GM18907 (cell line): Measurements from ENCODE around the gene ZNF385A.
"Not testable (repeated sequence)": the region's sequence is repeated elsewhere in the genome, so short reads cannot be mapped to it uniquely, and the experiment has no call there.

Source experiments
- ATAC-seq: cut with Tn5 transposase; IDR thresholded peaks from one replicate; pipeline ENCODE4 v1.9.1; 2021; ENCODE audit warnings: mild to moderate bottlenecking, moderate library complexity; ENCODE audit not compliant: unreplicated experiment

Gene ZNF385A

DNA sequence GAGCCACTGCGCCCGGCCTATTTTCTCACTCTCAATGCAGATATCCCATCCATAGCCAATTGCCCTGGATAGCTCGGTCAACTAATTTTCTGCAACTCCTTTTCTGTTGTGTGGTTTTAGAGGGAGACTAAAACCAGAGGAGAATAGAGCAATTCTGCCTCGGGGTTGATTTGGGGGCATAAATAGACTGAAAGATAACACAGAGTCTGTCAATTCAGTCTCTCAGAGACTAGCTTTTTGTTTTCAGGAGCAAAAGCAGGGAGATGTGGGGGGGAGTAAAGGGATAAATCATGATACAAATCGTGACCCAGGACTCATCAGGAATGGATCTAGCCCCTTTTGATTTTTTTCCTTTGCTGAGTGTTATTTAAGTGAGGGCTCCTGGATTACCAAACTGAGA is 53.1 kb downstream of the ZNF385A start:
- ATAC-seq = no peak

DNA sequence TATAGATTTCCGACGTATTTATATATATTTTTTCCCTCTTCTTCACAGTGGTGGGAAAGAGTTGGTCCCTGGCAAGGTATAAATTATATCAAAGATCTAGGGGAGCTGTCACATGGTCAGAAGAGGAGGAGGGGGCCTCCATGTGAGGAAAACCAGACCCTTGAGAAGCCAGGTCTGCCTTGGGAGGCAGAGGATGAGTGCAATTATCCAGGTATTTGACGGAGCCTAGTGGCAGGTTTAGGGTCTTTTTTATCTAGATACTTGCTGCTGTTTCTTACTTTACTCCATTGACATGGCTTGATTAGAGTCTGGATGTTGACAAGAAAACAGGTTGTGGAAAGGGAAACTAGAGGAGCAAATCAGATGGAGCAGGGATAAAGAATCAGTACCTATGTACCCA is 54.1 kb downstream of the ZNF385A start:
- no peak for ATAC-seq

DNA sequence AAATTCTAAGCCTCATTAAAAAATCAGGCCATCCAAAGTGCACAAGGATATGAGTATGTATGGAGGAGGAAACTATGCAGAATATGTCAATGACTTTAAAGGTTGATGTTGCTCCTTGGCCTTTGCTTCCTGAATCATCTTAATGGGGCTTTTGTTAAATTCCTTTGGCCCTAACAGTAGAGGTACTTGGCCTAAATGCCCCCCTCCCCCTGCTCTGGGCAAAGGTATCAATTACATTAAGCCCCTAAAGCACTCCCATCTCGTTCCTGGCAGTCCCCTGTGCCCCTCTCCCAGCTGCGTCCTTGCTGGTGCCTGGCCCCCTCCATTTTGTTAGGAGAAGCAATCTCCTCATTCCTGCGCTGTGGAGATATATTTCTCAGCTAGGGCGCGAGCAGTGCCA is 54.8 kb downstream of the ZNF385A start:
- no peak for ATAC-seq

DNA sequence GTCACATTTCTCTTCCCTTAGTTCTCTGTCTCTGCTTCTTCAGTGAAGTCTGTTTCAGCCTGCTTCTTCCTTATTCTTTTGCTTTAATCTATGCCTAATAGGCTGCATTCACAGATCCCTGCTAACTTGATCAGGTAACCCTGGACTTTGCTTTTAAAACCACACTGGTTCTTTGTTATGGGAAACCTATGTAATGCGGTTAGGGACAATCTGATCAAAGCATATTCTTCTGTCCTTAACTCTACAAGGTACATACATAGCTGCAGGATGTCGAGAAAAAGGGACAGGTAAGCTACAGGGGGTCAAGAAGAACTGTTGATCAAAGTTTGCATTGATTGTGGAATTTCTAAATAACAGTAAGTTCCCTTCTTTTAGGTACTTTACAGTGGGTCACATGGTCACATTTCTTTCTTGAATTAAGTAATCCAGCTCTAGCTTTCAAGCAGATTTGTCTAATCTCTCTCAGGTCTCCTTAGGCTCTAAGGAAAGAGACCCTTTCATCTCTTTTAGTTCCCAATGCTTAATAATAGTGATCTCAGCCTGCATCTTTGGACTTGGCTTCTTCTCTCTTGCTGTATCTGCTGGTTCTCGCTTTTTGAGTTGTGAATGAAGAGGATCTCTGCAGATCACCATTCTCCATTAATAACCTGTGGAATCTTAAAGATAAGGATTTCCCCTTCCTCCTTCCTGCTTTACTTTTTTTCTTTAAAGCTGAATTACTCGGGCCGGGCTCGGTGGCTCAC is 55.8 kb downstream of the ZNF385A start:
- ATAC-seq = no peak

DNA sequence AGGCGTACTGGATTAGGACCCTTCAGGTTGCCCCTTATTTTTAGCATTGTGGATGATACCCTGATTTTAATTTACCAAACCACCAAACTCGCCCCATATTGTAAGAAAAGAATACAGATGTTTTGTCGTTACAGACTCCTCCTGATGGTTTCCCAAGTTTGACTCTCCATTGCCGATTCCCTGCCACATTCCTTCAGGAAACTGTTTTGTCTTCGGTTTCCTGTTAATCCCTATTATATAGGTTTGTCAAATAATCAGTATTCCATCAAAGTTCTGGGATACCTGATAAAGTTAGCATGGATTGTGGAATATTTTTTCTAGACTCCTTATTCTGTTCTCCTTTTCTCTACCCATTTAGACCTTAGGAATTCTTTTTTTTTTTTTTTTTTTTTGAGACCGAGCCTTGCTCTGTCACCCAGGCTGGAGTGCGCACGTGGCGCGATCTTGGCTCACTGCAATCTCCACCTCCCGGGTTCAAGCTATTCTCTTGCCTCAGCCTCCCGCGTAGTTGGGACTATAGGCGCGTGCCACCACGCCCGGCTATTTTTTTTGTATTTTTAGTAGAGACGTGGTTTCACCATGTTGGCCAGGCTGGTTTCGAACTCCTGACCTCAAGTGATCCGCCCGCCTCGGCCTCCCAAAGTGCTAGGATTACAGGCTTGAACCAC is 59.0 kb downstream of the ZNF385A start:
- ATAC-seq = not testable (repeated sequence)

DNA sequence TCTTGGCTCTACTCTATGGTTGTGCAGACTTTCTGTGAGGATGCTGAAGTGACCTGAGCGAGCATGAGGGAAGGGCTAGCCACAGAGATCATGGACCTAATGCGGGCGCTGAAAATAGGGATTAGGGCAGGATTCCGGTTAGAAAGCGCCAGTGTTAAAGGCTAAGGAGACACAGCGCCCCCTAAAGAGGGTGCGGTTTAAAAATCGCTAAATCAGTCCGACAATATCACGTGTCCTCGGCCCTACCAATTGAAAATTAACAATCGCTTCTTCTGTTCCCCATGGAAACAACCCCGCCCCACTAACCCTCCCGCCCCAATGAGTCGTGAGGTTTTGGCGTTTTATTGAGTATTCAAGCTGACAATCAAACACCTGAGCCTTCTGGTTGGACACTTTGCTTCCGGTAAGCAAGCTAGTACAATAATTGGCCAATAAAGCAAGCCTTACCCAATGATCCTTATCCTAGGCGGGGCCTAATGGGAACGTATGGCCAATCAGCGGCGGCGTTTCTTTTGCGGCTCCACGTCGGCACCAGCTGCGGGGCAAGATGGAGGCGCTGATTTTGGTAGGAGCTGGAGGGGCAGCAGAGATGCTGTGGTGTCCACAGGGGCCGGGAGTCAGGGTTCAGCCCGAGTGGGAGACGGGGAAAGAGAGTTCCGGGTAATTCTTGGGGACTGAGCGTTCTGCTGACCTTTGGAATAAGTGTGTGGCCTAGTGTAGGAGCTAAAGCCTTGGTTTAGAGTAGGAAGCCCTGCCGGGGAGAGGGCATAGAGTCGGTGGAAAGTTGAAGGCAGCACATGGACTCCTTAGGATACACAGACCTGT is 59.7 kb downstream of the ZNF385A start, which contains the start of gene COPZ1:
COPZ1 (plus strand) TSS at position 515 of the 825 bp plus-strand sequence; CDS start at position 548, 33 bp downstream.
- peak; percentile 98 for ATAC-seq

DNA sequence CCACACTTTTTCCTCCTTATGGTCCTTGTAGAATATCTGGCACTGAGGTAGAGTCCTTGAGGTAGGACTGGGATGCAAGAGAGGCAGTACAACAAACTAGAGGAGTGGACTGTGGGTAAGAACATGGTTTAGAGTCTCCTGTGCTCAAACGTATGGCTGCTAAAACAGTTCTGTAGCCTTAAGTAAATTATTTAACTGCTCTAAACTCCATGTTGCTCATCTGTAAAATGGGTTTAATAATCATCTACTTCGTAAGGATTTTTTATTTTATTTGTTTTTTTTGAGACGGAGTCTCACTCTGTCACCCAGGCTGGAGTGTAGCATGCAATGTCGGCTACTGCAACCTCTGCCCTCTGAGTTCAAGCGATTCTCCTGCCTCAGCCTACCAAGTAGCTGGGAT is 63.2 kb downstream of the ZNF385A start:
- no peak for ATAC-seq
